ENCODE results near the gene KREMEN2. TPM values are rescaled to one million over a fixed set of nuclear protein-coding genes. Genes with fewer than 3 reads are reported as not detected.

The KREMEN2 gene
- total RNA-seq, 1 donor from 2014 or later = not detected

DNA sequence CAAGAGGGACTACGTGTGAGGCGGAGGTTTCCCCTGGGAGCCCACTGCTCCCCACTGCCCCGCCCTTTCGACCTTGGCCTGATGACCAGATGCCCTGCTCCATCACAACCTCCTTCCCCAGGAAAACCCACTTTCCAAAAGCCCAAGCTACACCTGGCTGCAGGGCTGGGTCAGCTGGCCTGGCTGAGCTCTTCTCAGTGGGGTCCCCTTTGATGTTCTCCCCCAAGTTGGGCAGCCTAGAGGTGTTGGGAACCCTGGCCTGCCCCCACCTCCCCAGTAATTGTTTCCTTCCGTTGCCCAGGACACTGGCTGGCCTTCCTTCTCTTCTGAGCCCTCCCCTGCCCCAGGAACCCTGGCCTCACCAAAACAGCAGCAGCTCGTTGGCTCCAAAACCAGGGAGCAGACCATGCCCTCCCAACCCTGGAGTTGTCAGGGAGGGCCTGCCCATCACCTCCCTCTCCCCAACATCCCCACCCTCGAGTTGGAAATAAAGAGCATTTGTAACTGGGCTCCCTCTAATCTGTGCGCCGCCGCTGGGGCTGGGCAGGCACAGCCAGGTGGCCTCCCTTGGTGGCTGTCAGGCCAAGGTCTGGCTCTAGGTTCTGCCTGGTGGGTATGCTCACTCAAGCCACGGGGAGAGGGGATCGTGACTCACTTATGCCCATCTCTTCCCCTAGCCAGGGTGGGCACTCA, 50.1 kb downstream of the KREMEN2 start:
- TF ChIP-seq CTCF (IDR thresholded peaks at IDR 0.05; ENCODE audit: borderline replicate concordance) = no peak
- DNase-seq = no peak
- H3K27ac ChIP-seq (replicated peaks) = no peak overlapping the region
- H3K27me3 ChIP-seq (ENCODE audit: low read depth) = peaks cover 97% of the 10 kb centered on the region
- no peak overlapping the region for H3K4me3 ChIP-seq
- H3K4me1 ChIP-seq = peaks cover 8% of the 10 kb centered on the region
- intact Hi-C loops (cut with micrococcal nuclease) = no loop called here
- no peaks in the 10 kb centered on the region for H3K36me3 ChIP-seq
- no peaks in the 10 kb centered on the region for H3K9me3 ChIP-seq (replicated peaks)

- DNase-seq = no peak
- TF ChIP-seq CTCF (IDR thresholded peaks at IDR 0.05; ENCODE audit: borderline replicate concordance) = no peak
- Histone ChIP-seq H3K9me3 (replicated peaks) (no peaks in the 10 kb centered on the region), H3K4me3 (no peak overlapping the region), H3K4me1 (peaks cover 15% of the 10 kb centered on the region), H3K27ac (replicated peaks) (no peak overlapping the region), H3K36me3 (no peaks in the 10 kb centered on the region), H3K27me3 (ENCODE audit: low read depth) (peaks cover 89% of the 10 kb centered on the region)
- intact Hi-C loops (cut with micrococcal nuclease) = no loop called here
Measured at GRCh38 chr16:3014971-3015370, 50.9 kb downstream of the KREMEN2 start.

GRCh38 chr16:3015865-3016521, 51.9 kb downstream of the KREMEN2 start:
- peaks cover 79% of the 10 kb centered on the region for H3K27me3 ChIP-seq (ENCODE audit: low read depth)
- intact Hi-C loops (cut with micrococcal nuclease) = no loop called here

DNA sequence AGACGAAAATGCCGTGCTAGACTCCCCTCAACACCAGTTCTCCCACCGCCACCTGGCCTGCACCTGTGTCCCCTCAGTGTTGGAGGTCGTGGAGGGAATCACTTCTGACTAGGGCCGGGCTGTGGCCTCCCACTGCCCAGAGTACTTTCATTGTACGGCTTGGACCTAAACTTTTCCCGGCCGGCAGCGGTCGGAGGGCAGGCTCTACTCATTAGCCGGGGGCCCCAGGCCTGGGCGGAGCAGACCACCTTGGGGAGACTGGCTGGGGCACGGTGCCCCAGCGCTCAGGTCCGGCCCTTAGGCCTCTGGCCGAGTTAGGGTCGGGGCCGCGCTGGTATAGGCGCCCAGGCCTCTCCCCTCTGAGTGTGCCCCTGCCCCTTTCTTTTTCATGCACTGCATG, 53.3 kb downstream of the KREMEN2 start:
- TF ChIP-seq CTCF (IDR thresholded peaks at IDR 0.05; ENCODE audit: borderline replicate concordance) = no peak
- intact Hi-C loops (cut with micrococcal nuclease) = no loop called here
- H3K27me3 ChIP-seq (ENCODE audit: low read depth) = peaks cover 66% of the 10 kb centered on the region

More at GRCh38 chr16:3015865-3016521, 51.9 kb downstream of the KREMEN2 start:
- Histone ChIP-seq H3K36me3 (no peaks in the 10 kb centered on the region), H3K4me1 (peaks cover 24% of the 10 kb centered on the region), H3K27ac (replicated peaks) (no peak overlapping the region), H3K4me3 (no peak overlapping the region), H3K9me3 (replicated peaks) (no peaks in the 10 kb centered on the region)
- TF ChIP-seq CTCF (IDR thresholded peaks at IDR 0.05; ENCODE audit: borderline replicate concordance) = no peak
- DNase-seq = no peak

More for the DNA sequence above, 53.3 kb downstream of the KREMEN2 start:
- H3K27ac ChIP-seq (replicated peaks) = no peak overlapping the region
- H3K4me3 ChIP-seq = no peak overlapping the region
- DNase-seq = no peak
- peaks cover 5% of the 10 kb centered on the region for H3K36me3 ChIP-seq
- peaks cover 37% of the 10 kb centered on the region for H3K4me1 ChIP-seq
- no peaks in the 10 kb centered on the region for H3K9me3 ChIP-seq (replicated peaks)

Other genes starting within 250 kb of the KREMEN2 start
- gene PRSS27, start 244.1 kb upstream of the KREMEN2 start, total RNA-seq = 0.11 TPM
- gene SRRM2, start 211.6 kb upstream of the KREMEN2 start, total RNA-seq = 251 TPM
- gene ELOB, start 187.0 kb upstream of the KREMEN2 start, total RNA-seq = 304 TPM
- gene PRSS33, start 176.7 kb upstream of the KREMEN2 start, total RNA-seq = not detected
- not detected for gene PRSS41, start 165.8 kb upstream of the KREMEN2 start, total RNA-seq
- gene PRSS21, start 147.0 kb upstream of the KREMEN2 start, total RNA-seq = not detected
- 0.27 TPM for gene ZG16B, start 134.0 kb upstream of the KREMEN2 start, total RNA-seq
- gene PRSS22, start 106.1 kb upstream of the KREMEN2 start, total RNA-seq = not detected
- gene FLYWCH2, start 81.1 kb upstream of the KREMEN2 start, total RNA-seq = 23.2 TPM
- 35.7 TPM for gene FLYWCH1, start 52.3 kb upstream of the KREMEN2 start, total RNA-seq
- gene PAQR4, start 5.1 kb downstream of the KREMEN2 start, total RNA-seq = 9.2 TPM
- gene PKMYT1, start 16.2 kb downstream of the KREMEN2 start, total RNA-seq = 1.3 TPM
- gene CLDN9, start 48.6 kb downstream of the KREMEN2 start, total RNA-seq = 1.2 TPM
- gene CLDN6, start 53.9 kb downstream of the KREMEN2 start, total RNA-seq = not detected
- 66.2 TPM for gene TNFRSF12A, start 56.1 kb downstream of the KREMEN2 start, total RNA-seq
- 48.5 TPM for gene HCFC1R1, start 59.7 kb downstream of the KREMEN2 start, total RNA-seq
- gene THOC6, start 59.8 kb downstream of the KREMEN2 start, total RNA-seq = 9.1 TPM
- 0.05 TPM for gene BICDL2, start 72.7 kb downstream of the KREMEN2 start, total RNA-seq
- 1.2 TPM for gene MMP25, start 82.3 kb downstream of the KREMEN2 start, total RNA-seq
- gene IL32, start 101.4 kb downstream of the KREMEN2 start, total RNA-seq = 36.3 TPM
- not detected for gene ZSCAN10, start 135.0 kb downstream of the KREMEN2 start, total RNA-seq
- 8.0 TPM for gene ZNF205, start 148.3 kb downstream of the KREMEN2 start, total RNA-seq
- 6.2 TPM for gene ZNF213, start 170.8 kb downstream of the KREMEN2 start, total RNA-seq
- gene OR1F1, start 223.9 kb downstream of the KREMEN2 start, total RNA-seq = not detected

All from left ventricle myocardium inferior (tissue), 1 donor.